Subcutaneous adipose tissue (tissue), 4 donors: Measurements from ENCODE around the gene LHFPL6. TPM values are rescaled to one million over a fixed set of nuclear protein-coding genes. Genes with fewer than 3 reads are reported as not detected.

Source experiments
- CTCF ChIP-seq: fragments of 450-650 bp; IDR thresholded peaks from one replicate; pipeline ENCODE4 v1.5.1; 2016; ENCODE audit warnings: low read depth, mild to moderate bottlenecking, control low read depth, antibody characterized with exemption, moderate library complexity
- total RNA-seq, 4 donors: library from RNA; depleted of rRNA; stranded (reverse); fragments of >200 nt; gene quantifications; one replicate each; pipeline ENCODE4 v1.1.0, GENCODE V29; 2016

LHFPL6 gene
- total RNA-seq, 4 donors from 2014 or later: 75.2 to 106 (median 90.4) TPM

DNA sequence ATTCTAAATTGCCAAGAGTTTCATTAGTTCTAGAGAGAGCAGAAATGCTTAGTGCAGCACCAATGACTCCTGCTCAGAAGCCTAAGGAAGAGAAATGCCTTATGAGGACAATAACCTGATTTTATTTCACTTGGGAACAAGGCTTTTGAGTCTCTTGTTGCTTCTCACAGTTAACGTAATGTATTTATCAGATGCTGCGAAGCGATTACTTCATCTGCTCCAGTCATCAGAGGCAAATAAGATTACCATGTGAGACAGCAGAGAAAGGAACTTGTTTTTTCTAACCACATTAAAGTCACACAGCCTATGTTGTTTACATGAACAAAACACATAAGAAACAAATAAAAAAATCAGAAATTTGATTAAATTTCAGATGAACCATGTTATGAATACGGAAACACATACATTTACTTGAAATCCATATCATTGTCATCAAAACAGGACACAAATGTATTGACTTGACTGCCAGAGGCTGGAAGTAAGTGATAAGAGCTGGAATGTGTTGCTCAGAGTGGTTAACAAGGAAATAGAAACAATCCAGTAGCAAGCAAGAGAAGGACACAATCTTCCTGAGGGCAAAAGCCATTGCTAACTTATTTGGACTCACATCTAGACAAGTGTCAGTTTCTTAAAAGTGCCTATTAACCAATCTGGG lies 147.3 kb downstream of the LHFPL6 start:
- TF ChIP-seq CTCF: no peak

GRCh38 chr13:39452834-39453233 lies 150.2 kb downstream of the LHFPL6 start:
- TF ChIP-seq CTCF: no peak

DNA sequence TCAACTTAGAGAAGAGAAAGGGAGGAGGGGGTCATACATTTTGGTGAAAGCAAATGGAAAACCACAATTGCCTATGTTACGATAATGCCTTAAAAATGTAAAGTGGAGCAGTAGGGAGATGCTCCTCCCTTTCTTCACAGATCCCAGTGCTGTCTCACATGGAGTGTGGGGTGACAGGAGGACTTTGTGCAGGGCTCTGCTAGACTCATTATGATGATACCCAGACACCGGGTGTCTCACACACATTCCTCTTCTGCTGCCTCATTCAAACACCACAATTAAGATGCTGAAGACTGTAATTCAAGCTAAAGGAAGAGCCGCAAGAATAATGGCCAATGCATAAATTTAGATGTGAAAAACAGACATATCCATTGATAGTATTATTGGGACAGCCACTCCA lies 150.6 kb downstream of the LHFPL6 start:
- TF ChIP-seq CTCF: no peak

- TF ChIP-seq CTCF: no peak
These were observed 151.1 kb downstream of the LHFPL6 start for GRCh38 chr13:39451860-39452301.

GRCh38 chr13:39451301-39451700 lies 151.7 kb downstream of the LHFPL6 start:
- TF ChIP-seq CTCF: no peak

DNA sequence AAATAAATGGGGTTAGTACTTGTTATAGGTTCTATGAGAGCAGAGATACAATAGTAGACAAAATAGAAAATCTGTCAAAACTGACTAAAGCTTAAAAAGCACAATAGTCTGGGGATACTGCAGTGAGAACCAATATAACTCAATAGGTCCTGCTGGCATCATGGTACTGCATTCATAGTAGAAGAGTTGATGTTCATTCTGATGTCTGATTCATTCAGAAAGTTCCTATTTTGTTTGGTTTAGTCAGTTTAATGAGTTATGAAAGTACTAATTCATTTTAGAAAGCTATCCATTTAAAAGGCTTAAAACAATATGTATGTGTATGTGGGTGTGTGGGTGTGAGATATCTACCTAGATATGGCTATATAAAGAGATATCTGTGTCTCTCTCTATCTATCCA lies 152.8 kb downstream of the LHFPL6 start:
- TF ChIP-seq CTCF: no peak

- no peak for TF ChIP-seq CTCF
These were observed 154.2 kb downstream of the LHFPL6 start for GRCh38 chr13:39448834-39449233.
